GM20431 (cell line): ENCODE measurements around the gene KIAA1958.

ENCODE experiments used
- in situ Hi-C: fragments of 300-500 bp; cut with MseI, MboI; formaldehyde crosslinking; loops from one replicate; pipeline ENCODE4 v1.15.0; 2020; ENCODE audit warnings: low sequenced_read_pairs; ENCODE audit not compliant: unreplicated experiment

Gene KIAA1958

GRCh38 chr9:112527959-112528358, 41.3 kb downstream of the KIAA1958 start:
- in situ Hi-C loops = no loop called here

DNA sequence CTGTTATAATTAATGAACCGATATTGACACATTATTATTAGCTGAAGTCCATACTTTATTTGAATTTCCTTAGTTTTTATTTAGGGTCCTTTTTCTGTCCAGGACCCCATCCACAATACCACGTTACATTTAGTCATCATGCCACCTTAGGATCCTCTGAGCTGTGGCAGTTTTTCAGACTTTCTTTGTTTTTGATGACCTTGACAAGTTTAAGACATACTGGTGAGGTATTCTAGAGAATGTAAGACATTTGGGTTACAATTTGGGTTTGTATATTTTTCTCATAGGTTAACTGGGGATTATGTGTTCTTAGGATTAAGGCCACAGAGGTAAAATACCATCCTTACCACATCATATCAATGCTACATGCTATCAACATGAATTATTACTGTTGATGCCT, 42.7 kb downstream of the KIAA1958 start:
- in situ Hi-C loops = no loop called here

DNA sequence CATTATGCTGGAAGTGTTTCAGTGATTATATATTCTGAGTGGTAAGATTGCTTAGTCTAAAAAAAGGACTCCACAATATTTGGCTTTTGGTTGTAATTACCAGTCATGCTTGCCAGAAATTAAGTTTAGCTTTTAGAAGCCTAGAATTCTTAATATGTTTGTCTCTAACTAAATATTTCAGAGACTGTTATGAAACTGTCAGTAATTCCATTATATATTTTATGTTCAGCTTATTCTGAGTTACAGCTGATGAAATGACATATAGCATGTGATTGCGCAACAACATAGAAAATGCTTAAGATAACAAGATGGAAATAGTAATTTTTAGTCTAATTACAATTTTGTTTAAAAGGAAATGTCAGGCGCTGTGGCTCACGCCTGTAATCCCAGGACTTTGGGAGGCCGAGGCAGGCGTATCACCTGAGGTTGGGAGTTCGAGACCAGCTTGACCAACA, 44.2 kb downstream of the KIAA1958 start:
- in situ Hi-C loops = no loop called here

DNA sequence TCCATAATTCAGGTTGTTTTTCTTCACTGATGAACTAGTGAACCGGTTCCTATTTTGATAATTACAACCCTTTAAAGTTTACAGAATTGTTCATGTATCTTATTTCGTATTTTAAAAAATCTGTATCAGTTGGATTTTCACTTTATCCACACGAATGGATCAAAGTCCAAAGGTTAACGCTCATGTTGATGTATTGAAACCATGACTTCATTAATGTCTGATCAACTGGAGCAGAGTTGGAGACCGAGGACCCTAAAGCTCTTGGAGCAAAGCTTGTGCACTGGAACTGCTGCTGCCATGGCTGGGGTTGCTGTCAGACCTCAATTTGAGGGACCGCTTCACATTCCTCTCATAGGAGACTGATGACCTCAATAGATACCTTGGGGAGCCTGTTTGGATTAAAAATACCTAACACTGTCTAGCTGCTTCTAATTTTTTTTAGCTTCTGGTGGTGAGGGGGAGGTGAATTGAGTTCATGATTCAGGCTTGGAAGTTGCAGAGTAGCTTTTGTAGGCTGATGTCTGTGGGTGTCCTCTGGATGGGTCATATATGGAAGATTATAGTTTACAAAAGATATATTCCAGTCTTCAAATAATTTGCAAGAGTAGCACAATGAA, 45.1 kb downstream of the KIAA1958 start:
- in situ Hi-C loops = no loop called here

- in situ Hi-C loops = no loop called here
These were observed 45.8 kb downstream of the KIAA1958 start for GRCh38 chr9:112532427-112532826.

DNA sequence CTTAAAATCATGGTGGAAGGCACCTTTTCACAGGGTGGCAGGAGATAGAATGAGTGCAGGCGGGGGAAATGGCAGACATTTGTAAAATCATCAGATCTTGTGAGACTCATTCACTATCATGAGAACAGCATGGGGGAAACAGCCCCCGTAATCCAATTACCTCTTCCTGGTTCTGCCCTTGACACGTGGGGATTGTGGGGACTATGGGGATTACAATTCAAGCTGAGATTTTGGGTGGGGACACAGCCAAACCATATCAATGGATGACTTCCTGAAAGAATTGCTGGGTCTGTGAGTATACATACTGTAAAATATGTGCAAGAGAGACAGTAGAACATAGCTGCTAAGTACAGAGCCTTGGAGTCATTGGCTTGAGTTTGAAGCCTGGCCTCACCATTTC, 47.0 kb downstream of the KIAA1958 start:
- in situ Hi-C loops = no loop called here

DNA sequence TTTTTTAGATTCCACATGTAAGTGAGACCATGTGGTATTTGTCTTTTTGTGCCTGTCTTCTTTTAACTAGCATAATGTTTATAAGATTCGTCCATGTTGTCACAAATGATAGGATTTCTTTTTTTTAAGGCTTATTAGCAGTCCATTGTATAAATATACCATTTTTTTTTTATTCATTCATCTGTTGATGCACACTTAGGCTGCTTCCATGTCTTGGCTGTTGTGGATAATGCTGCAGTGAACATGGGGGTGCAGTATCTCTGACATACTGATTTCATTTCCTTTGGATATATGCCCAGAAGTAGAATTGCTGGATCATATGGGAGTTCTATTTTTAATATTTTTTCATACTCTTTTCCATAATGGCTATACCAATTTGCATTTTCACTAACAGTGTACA, 48.7 kb downstream of the KIAA1958 start:
- in situ Hi-C loops = no loop called here

- in situ Hi-C loops = no loop called here
These were observed 49.2 kb downstream of the KIAA1958 start for GRCh38 chr9:112535811-112536210.

GRCh38 chr9:112537561-112537960, 50.9 kb downstream of the KIAA1958 start:
- in situ Hi-C loops = no loop called here

- in situ Hi-C loops = no loop called here
These were observed 54.2 kb downstream of the KIAA1958 start for GRCh38 chr9:112540800-112541199.

- in situ Hi-C loops = no loop called here
These were observed 55.1 kb downstream of the KIAA1958 start for GRCh38 chr9:112541685-112542084.

GRCh38 chr9:112542593-112543292, 56.1 kb downstream of the KIAA1958 start:
- in situ Hi-C loops = no loop called here

DNA sequence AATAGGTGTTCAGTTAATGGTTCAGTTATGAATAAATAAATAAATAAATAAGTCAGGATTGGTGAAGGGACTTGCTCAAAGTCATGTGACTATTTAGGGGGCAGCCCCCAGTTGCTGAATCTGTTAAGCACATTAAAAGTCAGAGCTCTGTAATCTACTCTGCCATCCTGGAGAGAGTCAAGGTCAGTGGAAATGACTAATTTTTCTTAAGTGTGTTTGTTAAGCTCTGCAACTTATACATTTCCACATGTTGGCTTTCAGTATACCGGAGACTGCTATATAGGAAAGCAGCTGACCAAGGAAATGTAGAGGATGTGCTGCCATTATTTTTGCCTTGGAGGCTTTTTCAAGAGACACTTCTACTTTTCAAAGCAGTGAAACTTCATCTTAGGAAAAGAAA, 57.9 kb downstream of the KIAA1958 start:
- in situ Hi-C loops = no loop called here

- in situ Hi-C loops = no loop called here
These were observed 58.6 kb downstream of the KIAA1958 start for GRCh38 chr9:112545237-112545636.

DNA sequence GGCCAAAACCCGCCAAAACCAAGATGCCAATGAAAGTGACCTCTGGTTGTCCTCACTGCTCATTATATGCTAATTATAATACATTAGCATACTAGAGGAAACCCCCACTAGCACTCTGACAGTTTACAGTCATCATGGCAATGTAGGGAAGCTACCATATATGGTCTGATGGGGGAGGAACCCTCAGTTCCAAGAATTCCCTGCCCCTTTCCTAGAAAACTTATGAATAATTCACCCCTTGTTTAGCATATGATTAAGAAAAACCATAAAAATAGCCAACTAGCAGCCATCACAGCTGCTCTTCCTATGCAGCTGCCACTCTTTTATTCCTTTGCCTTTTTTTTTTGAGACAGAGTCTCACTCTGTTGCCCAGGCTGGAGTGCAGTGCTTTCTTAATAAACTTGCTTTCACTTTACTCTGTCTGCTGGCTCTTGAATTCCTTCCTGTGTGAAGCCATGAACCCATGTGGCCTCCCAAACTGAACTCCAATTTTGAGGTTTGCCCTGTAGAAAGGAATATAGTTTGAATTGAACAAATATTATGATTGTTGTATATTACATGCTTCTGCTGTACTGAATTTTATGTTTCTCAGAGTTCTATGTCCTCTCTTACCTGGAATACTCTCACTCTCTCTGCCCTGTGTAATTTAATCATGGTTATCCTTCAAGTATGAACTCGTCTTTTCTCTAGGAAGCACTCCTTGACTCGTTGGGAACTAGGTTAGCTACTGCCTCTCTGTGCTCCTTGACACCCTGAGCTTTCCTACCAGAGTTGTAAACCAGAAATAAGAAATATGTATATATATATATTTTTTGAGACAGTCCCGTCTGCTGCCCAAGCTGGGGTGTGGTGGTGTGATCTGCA, 59.8 kb downstream of the KIAA1958 start:
- in situ Hi-C loops = no loop called here

DNA sequence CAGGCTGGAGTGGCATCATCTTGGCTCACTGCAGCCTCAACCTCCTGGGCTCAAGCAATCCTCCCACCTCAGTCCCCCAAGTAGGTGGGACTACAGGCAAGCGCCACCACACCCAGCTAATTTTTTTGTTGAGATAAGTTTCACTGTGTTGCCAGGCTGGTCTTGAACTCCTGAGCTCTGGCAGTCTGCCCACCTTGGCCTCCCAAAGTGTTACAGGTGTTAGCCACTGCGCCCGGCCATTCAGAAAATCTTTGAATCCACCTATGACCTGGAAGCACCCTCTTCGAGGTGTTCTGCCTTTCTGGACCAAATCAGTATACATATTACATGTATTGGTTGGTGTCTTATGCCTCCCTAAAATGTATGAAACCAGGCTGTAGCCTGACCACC, 61.4 kb downstream of the KIAA1958 start:
- in situ Hi-C loops = no loop called here

DNA sequence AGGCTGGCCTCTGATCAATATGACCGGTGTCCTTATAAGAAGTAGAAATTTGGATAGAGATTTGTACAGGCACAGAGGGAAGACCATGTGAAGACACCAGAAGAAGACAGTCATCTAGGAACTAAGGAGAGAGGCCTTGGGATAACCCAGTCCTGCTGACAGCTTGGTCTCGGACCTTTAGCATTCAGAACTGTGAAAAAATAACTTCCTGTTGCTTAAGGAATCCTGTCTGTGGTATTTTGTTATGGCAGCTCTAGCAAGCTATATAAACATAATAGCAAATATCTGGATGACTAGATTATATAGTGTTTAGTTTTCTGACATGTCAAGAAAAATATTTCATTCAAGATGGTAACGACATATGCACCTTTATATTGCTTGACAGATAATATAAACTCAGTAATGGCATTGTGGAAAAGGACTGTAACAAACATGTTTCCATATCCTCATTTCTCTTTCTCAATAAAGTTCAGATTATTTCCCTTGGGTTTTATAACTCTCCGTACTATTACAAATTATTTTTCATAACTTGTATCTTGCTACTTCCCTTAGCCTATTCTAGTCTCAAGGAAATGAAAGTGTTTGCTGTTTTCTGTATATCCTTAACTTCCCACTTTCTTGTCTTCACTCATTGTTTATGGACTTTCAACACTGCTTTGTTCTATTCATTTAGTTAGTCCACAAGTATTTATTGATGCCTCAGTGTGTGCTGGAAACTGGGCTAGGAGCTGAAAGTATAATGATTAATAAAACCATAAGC, 62.4 kb downstream of the KIAA1958 start:
- in situ Hi-C loops = no loop called here

DNA sequence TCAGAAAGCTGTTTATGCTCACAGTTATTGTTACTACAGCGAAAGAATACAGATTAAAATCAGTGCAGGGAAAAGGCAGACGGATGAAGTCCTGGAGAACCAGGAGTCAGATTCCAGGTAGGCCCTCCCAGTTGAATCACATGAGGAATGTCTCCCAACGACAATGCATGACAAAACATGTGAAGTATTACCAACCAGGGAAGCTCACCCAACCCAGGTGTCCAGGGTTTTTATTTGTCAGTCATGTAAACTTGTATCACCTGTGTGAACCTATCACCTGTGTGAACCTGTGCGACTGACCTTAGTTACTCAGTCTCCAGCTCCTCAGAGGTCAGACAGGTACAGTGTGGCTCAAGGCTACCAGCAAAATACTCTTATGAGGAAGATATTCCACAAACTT, 63.9 kb downstream of the KIAA1958 start:
- in situ Hi-C loops = no loop called here

- in situ Hi-C loops = no loop called here
These were observed 65.0 kb downstream of the KIAA1958 start for GRCh38 chr9:112551641-112552040.
